DOHH2 (cell line): Measurements from ENCODE around the gene SLC26A8.

Experiments used
- H3F3A ChIP-seq: fragments of 200-600 bp; sonication (generic), shearing (Covaris generic); 2 replicates; pipeline ENCODE4 v1.6.0; 2016; ENCODE audit warnings: antibody characterized with exemption, mild to moderate bottlenecking; ENCODE audit not compliant: control insufficient read depth, insufficient read depth
- H3K27ac ChIP-seq: fragments of 200-600 bp; sonication (generic); 2 replicates; pipeline ENCODE4 v1.5.1; 2014; ENCODE audit warnings: low read depth, mild to moderate bottlenecking, low read length, moderate library complexity
- H3K27me3 ChIP-seq: fragments of 200-600 bp; sonication (generic); 2 replicates; pipeline ENCODE4 v1.6.1; 2014; ENCODE audit warnings: mild to moderate bottlenecking, low read length, mixed read lengths; ENCODE audit not compliant: control insufficient read depth
- H3K36me3 ChIP-seq: fragments of 200-600 bp; sonication (generic); 2 replicates; pipeline ENCODE4 v1.6.1; 2014; ENCODE audit warnings: mild to moderate bottlenecking, low read length, moderate library complexity, mixed read lengths; ENCODE audit not compliant: control insufficient read depth
- H3K4me1 ChIP-seq: fragments of 200-600 bp; sonication (generic); 2 replicates; pipeline ENCODE4 v1.6.1; 2014; ENCODE audit warnings: mild to moderate bottlenecking, low read length, mixed read lengths; ENCODE audit not compliant: control insufficient read depth
- H3K4me2 ChIP-seq: fragments of 200-600 bp; sonication (generic); 2 replicates; pipeline ENCODE4 v1.6.0; 2014; ENCODE audit warnings: mild to moderate bottlenecking, low read length, moderate library complexity
- H3K4me3 ChIP-seq: fragments of 200-600 bp; sonication (generic); 2 replicates; pipeline ENCODE4 v1.5.1; 2014; ENCODE audit warnings: mild to moderate bottlenecking, low read length, mixed read lengths
- H3K79me2 ChIP-seq: fragments of 200-600 bp; sonication (generic); 2 replicates; pipeline ENCODE4 v1.6.1; 2014; ENCODE audit warnings: mild to moderate bottlenecking, low read length, mixed read lengths; ENCODE audit not compliant: control insufficient read depth
- H3K9me2 ChIP-seq: fragments of 200-600 bp; sonication (generic); replicated peaks from 2 replicates; pipeline ENCODE4 v1.6.1; 2014; ENCODE audit warnings: mild to moderate bottlenecking, low read length, mixed read lengths; ENCODE audit not compliant: control insufficient read depth
- H3K9me3 ChIP-seq: fragments of 200-600 bp; sonication (generic); 2 replicates; pipeline ENCODE4 v1.6.1; 2014; ENCODE audit warnings: antibody characterized with exemption, low read length, mixed read lengths; ENCODE audit not compliant: control insufficient read depth, insufficient read depth
- H4K20me1 ChIP-seq: fragments of 200-600 bp; sonication (generic); 2 replicates; pipeline ENCODE4 v1.6.0; 2014; ENCODE audit warnings: low read depth, mild to moderate bottlenecking, antibody characterized with exemption, low read length, moderate library complexity; ENCODE audit not compliant: control insufficient read depth, insufficient read depth
- EZH2phosphoT487 ChIP-seq: fragments of 200-600 bp; sonication (generic); IDR thresholded peaks from 2 replicates; pipeline ENCODE4 v1.6.1; 2017; ENCODE audit warnings: borderline replicate concordance, mild to moderate bottlenecking, antibody characterized with exemption, low read length, moderate library complexity, mixed read lengths
- TF ChIP-seq, protein P1 (sequence below): fragments of 200-600 bp; sonication (generic); IDR thresholded peaks from one replicate; pipeline ENCODE4 v1.5.1; 2014; ENCODE audit warnings: antibody characterized with exemption, mild to moderate bottlenecking, low read depth, low read length; ENCODE audit not compliant: poor library complexity, severe bottlenecking

SLC26A8 gene

DNA sequence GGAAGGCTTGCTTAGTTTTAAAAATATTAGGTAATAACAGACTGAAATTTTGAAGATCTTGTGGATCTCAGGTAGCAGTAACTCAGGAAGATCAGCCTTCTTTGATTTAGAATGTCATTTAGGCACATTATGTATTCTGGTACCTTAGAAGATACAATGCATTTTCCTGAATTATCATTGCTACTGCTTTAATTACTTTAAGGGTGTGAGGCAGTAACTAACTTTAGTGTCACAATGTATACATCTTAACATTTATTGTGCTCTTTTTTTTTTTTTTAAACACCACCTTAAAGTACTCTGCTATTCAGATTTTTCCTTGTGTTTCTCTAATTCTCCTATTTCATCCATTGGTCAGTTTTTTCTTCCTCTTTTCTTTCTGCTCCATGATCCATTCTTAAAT is 16.5 kb upstream of the SLC26A8 start:
- no peaks in the 10 kb centered on the region for H3K27me3 ChIP-seq
- H3K4me3 ChIP-seq, result no peak overlapping the region
- no peak overlapping the region for H3K27ac ChIP-seq
- peaks cover 94% of the 10 kb centered on the region for H3K79me2 ChIP-seq
- H3K36me3 ChIP-seq, result no peaks in the 10 kb centered on the region
- no peaks in the 10 kb centered on the region for H3F3A ChIP-seq
- H3K4me2 ChIP-seq, result no peak overlapping the region
- TF ChIP-seq, protein P1, sequence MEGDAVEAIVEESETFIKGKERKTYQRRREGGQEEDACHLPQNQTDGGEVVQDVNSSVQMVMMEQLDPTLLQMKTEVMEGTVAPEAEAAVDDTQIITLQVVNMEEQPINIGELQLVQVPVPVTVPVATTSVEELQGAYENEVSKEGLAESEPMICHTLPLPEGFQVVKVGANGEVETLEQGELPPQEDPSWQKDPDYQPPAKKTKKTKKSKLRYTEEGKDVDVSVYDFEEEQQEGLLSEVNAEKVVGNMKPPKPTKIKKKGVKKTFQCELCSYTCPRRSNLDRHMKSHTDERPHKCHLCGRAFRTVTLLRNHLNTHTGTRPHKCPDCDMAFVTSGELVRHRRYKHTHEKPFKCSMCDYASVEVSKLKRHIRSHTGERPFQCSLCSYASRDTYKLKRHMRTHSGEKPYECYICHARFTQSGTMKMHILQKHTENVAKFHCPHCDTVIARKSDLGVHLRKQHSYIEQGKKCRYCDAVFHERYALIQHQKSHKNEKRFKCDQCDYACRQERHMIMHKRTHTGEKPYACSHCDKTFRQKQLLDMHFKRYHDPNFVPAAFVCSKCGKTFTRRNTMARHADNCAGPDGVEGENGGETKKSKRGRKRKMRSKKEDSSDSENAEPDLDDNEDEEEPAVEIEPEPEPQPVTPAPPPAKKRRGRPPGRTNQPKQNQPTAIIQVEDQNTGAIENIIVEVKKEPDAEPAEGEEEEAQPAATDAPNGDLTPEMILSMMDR, result no peak
- no peak for TF ChIP-seq EZH2phosphoT487
- H3K4me1 ChIP-seq, result no peaks in the 10 kb centered on the region
- H4K20me1 ChIP-seq, result peaks cover 5% of the 10 kb centered on the region
- no peaks in the 10 kb centered on the region for H3K9me2 ChIP-seq
- H3K9me3 ChIP-seq, result no peaks in the 10 kb centered on the region

DNA sequence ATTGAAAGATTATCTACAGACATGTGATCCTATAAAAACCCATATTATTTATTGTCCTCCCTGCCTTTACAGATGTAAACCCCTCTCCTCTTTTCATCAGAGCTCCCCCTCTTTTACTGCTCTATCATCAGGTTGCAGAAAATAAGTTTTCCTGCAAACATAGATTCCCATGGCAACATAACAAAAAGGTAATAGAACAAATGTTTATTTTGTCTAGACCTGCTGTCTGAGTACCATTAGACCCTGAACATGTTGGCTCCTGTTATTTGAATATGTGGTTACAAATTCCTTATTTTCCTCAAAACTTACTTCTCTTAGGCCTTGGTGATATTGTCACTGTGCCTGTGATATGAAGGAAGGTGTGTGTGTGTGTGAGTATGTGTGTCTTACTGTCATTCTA is 14.7 kb upstream of the SLC26A8 start:
- H3K9me2 ChIP-seq, result no peaks in the 10 kb centered on the region
- no peaks in the 10 kb centered on the region for H3K27me3 ChIP-seq
- H4K20me1 ChIP-seq, result peaks cover 5% of the 10 kb centered on the region
- no peak overlapping the region for H3K4me2 ChIP-seq
- H3K4me3 ChIP-seq, result no peak overlapping the region
- H3F3A ChIP-seq, result no peaks in the 10 kb centered on the region
- H3K27ac ChIP-seq, result no peak overlapping the region
- no peaks in the 10 kb centered on the region for H3K4me1 ChIP-seq
- H3K79me2 ChIP-seq, result peaks cover 96% of the 10 kb centered on the region
- no peaks in the 10 kb centered on the region for H3K9me3 ChIP-seq
- no peaks in the 10 kb centered on the region for H3K36me3 ChIP-seq
- TF ChIP-seq, protein P1, result no peak
- TF ChIP-seq EZH2phosphoT487, result no peak

DNA sequence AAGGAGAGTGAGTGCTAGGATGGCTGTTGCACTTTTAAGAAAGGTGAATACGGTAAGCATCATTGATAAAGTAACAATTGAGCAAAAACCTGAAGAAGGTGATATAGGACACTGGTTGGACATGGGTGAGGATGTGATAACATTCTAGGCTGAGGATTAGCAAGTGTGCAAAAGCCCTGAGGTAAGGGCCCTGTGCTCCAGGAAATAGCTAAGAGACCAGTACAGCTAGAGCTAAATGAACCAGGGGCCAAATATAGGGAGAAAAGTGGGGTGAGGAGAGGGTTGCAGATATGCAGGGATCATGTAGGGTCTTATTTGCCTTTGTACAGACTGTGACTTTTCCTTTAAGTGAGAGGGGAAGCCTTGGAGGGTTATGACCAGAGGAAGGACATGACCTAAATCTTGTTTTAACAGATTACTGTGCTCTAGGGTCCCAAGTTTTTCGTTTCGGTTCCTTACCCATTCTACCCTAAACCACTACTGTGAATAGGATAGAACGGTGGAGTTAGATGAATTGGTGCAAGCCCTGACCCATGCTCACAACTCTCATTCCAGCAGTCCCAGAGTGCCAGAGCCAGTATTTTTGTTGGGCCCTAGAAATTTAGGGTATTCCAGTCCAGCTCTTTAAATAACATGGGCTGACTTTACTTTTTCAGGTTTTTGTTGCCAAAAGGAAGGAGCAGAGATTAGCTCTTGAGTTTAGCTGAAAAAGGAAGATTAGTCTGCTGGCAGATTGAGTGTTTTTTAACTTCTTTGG is 13.9 kb upstream of the SLC26A8 start:
- H3K9me2 ChIP-seq, result no peaks in the 10 kb centered on the region
- peaks cover 98% of the 10 kb centered on the region for H3K79me2 ChIP-seq
- H3F3A ChIP-seq, result no peaks in the 10 kb centered on the region
- peaks cover 4% of the 10 kb centered on the region for H3K4me1 ChIP-seq
- TF ChIP-seq EZH2phosphoT487, result no peak
- TF ChIP-seq, protein P1, result no peak
- no peak overlapping the region for H3K4me2 ChIP-seq
- no peaks in the 10 kb centered on the region for H3K27me3 ChIP-seq
- H3K27ac ChIP-seq, result no peak overlapping the region
- H3K36me3 ChIP-seq, result no peaks in the 10 kb centered on the region
- H3K9me3 ChIP-seq, result no peaks in the 10 kb centered on the region
- H3K4me3 ChIP-seq, result no peak overlapping the region
- H4K20me1 ChIP-seq, result peaks cover 5% of the 10 kb centered on the region
